HG03575 (cell line): Measurements from ENCODE around the gene FGA.
A peak's percentile ranks its signal among the peaks of the same experiment; 100 is the strongest.

Experiments used
- ATAC-seq: cut with Tn5 transposase; IDR thresholded peaks from one replicate; pipeline ENCODE4 v1.9.1; 2021; ENCODE audit not compliant: unreplicated experiment, insufficient number of reproducible peaks, low FRiP score; ENCODE audit errors: extremely low read depth

FGA gene

DNA sequence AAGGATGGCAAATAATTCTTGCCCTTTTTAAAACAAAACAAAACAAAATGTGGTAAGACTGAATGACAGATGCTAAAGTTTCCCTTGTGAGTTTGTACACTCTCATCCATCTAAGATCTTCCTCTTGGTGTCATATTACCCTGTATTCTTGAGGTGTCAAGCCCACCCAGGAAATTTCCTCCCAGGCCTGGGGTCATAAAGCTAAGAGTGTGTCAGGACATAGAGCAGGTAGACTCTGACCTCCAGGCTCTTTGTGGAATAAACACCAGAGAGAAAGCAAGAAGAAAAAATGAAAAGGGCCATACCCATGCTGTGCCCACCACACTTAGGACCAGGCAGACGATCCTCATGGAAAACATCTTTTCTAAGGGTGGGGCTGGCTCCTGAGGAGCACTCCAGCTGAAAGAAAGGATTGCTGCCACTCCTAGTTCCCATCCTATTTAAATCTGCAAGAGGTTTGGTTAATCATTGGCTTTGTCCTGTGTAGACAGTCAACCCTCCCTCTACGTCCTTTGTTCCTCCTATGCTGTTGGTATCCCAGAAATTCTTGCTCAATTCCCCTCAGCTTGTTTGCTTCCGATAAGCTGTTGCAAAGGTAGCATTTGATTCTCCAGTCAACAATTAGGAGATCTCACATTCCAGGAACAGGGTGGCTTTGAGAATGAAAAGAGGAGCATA is at the start of gene FGA:
Gene FGA (minus strand): TSS at position 414 of the 678 bp plus-strand sequence. CDS start 55 bp downstream, at position 359.
- no peak for ATAC-seq

DNA sequence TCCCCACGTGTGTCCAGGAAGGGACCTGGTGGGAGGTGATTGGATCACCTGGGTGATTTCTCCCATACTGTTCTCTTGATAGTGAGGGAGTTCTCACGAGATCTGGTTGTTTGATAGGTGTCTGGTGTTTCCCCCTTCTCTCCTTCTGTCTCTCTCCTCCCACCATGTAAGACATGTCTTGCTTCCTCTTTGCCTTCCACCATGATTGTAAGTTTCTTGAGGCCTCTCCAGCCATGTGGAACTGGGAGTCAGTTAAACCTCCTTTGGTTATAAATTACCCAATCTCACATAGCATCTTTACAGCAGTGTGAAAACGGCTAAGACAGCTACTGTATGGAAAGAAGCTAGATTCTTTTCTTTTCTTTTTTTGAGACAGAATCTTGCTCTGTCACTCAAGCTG is 43.5 kb upstream of the FGA start:
- ATAC-seq = no peak

- ATAC-seq = no peak
Observed at GRCh38 chr4:154631828-154632227, 41.3 kb upstream of the FGA start.

GRCh38 chr4:154630324-154630723 is 39.8 kb upstream of the FGA start:
- no peak for ATAC-seq

GRCh38 chr4:154626793-154627484 is 36.4 kb upstream of the FGA start:
- peak; percentile 67 for ATAC-seq

GRCh38 chr4:154625971-154626370 is 35.4 kb upstream of the FGA start:
- ATAC-seq = no peak

DNA sequence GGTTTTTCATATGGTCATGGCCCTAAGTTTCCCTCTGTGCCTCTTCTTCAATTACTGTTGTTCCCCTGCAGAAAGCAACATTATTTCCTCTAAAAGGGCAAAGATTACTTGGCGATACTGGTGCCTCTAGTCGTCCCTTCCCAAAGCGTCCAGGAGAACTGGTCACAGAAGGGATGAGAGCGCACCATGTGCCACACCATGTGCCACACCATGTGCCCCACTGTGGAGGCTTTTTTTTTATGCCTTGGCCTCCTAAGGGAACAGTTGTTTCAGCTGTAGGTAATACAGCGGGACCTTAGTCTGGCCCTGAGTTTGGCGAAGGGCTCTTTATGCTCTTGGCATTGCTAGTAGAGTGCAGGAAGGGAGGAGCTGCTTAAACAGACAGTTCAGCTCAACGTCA is 33.5 kb upstream of the FGA start:
- ATAC-seq = no peak

- no peak for ATAC-seq
Observed at GRCh38 chr4:154623436-154623835, 32.9 kb upstream of the FGA start.

- peak; percentile 62 for ATAC-seq
Observed at GRCh38 chr4:154622598-154622997, 32.1 kb upstream of the FGA start.

- ATAC-seq = no peak
Observed at GRCh38 chr4:154620111-154620510, 29.6 kb upstream of the FGA start.

GRCh38 chr4:154618708-154619315 is 28.3 kb upstream of the FGA start:
- ATAC-seq = no peak

GRCh38 chr4:154617820-154618317 is 27.3 kb upstream of the FGA start:
- ATAC-seq = no peak

DNA sequence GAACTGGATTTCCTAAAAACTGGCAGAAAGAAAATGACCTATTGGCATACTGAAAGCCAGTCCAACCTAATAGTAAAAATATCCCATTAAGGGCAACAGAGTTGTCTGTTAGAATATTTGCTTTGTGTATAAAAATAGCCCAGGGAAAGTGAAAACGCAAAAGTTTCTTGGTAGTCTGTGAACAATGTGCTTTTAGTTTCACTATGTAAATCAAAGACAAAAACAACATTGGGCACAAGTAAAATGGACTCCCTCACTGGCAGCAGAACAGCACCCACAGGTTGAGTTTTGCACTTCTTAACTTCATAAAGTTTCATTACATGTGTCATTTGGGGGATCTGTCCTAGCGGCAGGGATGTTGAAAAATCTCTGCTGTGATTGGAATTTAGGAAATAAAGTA is 26.2 kb upstream of the FGA start:
- peak; percentile 91 for ATAC-seq

- no peak for ATAC-seq
Observed at GRCh38 chr4:154616287-154616686, 25.7 kb upstream of the FGA start.

GRCh38 chr4:154615211-154615610 is 24.7 kb upstream of the FGA start:
- no peak for ATAC-seq

- no peak for ATAC-seq
Observed at GRCh38 chr4:154614306-154614705, 23.8 kb upstream of the FGA start.

DNA sequence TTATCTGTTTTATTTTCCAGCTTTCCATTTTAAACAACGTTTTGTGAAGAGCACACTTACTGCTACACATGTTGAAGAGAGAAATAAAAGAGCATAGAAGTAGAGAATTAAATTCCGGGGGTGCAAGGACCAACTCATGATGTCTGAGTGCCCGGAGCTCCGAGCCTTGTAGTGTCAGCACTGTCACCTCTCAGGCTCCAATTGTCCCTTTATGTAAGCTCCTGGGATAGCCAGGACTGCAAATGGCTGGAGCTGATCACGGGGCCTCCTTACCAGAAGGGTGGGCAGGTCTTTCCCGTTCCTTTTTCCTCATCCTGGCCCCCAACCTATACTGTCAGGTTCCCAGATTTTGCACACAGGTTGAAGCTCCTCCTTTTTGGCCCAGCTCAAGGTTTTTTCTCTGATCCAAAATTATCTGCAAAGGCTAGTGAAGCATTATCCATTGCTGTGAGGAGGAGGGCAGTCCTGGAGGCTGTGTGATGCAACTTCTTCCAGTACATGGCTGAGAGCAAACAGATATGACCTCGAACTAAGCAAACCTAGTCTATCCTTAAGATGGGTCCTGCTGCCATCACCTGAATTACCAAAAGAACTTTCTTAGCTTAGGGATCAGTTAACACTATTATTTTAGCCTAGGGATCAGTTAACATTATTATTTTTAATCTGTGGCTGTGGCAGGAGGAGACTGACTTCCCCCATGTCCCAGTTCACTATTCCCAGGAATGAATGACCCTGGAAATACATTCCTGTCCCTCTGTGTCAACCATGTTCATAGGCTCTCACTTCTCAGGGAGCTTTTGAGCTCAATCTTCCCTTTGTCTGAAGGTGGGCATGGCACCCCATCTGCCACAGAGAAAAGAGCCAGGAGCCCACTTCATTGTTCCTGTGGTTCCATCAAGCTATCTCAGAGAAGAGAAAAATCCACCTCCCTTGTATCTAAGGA is 22.2 kb upstream of the FGA start, which contains the start of gene FGG:
Gene FGG (minus strand): TSS at position 185 of the 943 bp plus-strand sequence. CDS start 47 bp downstream, at position 138.
- no peak for ATAC-seq

- no peak for ATAC-seq
Observed at GRCh38 chr4:154611833-154612232, 21.3 kb upstream of the FGA start.

DNA sequence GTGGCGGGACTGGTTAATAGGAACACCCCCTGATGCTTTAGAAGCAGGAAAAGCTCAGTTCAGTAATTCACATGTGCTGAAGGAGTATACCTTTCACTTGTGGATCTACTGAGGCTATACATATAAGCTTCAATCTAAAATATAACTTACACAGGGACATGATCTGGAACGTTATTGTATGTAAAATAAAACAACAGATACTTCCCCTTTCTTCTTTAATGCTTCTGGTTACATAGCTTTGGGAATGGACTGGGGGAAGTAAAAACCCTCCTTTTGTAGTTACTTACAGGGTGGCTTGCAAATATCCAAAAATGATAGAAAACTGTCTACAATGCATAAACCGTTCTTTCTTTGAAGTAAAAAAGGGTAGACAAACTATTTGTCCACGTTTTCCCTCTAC is 20.0 kb upstream of the FGA start:
- no peak for ATAC-seq
